GM10248 (cell line): ENCODE measurements around the gene CMIP.

Experiments used
- CTCF ChIA-PET: fragments of 300-600 bp; sonication (Branson Sonifier 250); formaldehyde crosslinking; extraction: SDS; loops from one replicate; lab custom pipeline; 2021; ENCODE audit warnings: antibody characterized with exemption; lab: Yijun Ruan, JAX
- POLR2A ChIA-PET: fragments of 350-650 bp; sonication (Branson Sonifier 250); formaldehyde crosslinking; extraction: SDS; loops from one replicate; lab custom pipeline; 2020; ENCODE audit warnings: antibody characterized with exemption; lab: Yijun Ruan, JAX
- DNase-seq: peaks from one replicate; pipeline ENCODE4 v3.0.0; 2012; ENCODE audit errors: extremely low spot score
- CTCF ChIP-seq: IDR thresholded peaks from 2 replicates; pipeline ENCODE4 v1.5.1; 2012; ENCODE audit warnings: mild to moderate bottlenecking, low read depth; ENCODE audit errors: extremely low read depth, missing control alignments, control extremely low read depth

CMIP gene

GRCh38 chr16:81703177-81704155, 258.9 kb downstream of the CMIP start:
- ChIA-PET POLR2A (no interaction called here), CTCF (interaction anchor here (1.3 kb wide), 1 partner anchor 80 kb away, joined by 4 read pairs; no protein-coding TSS in a partner anchor)
- TF ChIP-seq CTCF = no peak
- no peak for DNase-seq

- CTCF ChIA-PET = interaction anchor here (1.0 kb wide), 1 partner anchor 13 kb away, joined by 3 read pairs; no protein-coding TSS in a partner anchor
- TF ChIP-seq CTCF = no peak
- POLR2A ChIA-PET = no interaction called here
- no peak for DNase-seq
Observed at GRCh38 chr16:81705261-81705660, 260.7 kb downstream of the CMIP start.

GRCh38 chr16:81706327-81707295, 262.0 kb downstream of the CMIP start:
- ChIA-PET POLR2A (interaction anchor here (0.5 kb wide), 1 partner anchor 296 kb away, joined by 4 read pairs; no protein-coding TSS in a partner anchor), CTCF (interaction anchor here (1.6 kb wide), 1 partner anchor 10 kb away, joined by 6 read pairs; no protein-coding TSS in a partner anchor)
- no peak for TF ChIP-seq CTCF
- DNase-seq = no peak

- TF ChIP-seq CTCF = no peak
- DNase-seq = no peak
- ChIA-PET POLR2A (interaction anchor here (0.5 kb wide), 1 partner anchor 297 kb away, joined by 4 read pairs; no protein-coding TSS in a partner anchor), CTCF (interaction anchor here (0.7 to 1.6 kb wide), 2 partner anchors 11 to 296 kb away, joined by 3 to 6 read pairs; no protein-coding TSS in a partner anchor)
Observed at GRCh38 chr16:81707411-81708265, 263.0 kb downstream of the CMIP start.

GRCh38 chr16:81708266-81709015, 263.8 kb downstream of the CMIP start:
- CTCF ChIA-PET = interaction anchor here (0.7 to 1.6 kb wide), 2 partner anchors 11 to 297 kb away, joined by 3 to 6 read pairs; no protein-coding TSS in a partner anchor
- DNase-seq = no peak
- no peak for TF ChIP-seq CTCF
- POLR2A ChIA-PET = no interaction called here
